Epidermal melanocyte (primary cell): Measurements from ENCODE around the gene GID8.

Source experiments
- DNase-seq: peaks from one replicate; pipeline ENCODE4 v3.0.0; 2011; ENCODE audit warnings: low spot score; ENCODE audit not compliant: insufficient read length

GID8 gene

GRCh38 chr20:62942456-62942855 lies 4.5 kb downstream of the GID8 start:
- DNase-seq: no peak

- no peak for DNase-seq
These were observed 5.4 kb downstream of the GID8 start for GRCh38 chr20:62943396-62943795.

GRCh38 chr20:62944184-62944583 lies 6.2 kb downstream of the GID8 start:
- no peak for DNase-seq

GRCh38 chr20:62944746-62945145 lies 6.8 kb downstream of the GID8 start:
- no peak for DNase-seq

GRCh38 chr20:62945771-62946339 lies 7.9 kb downstream of the GID8 start:
- DNase-seq: no peak

- no peak for DNase-seq
These were observed 9.0 kb downstream of the GID8 start for GRCh38 chr20:62946918-62947317.

GRCh38 chr20:62947532-62948300 lies 9.8 kb downstream of the GID8 start:
- DNase-seq: no peak

- no peak for DNase-seq
These were observed 11.3 kb downstream of the GID8 start for GRCh38 chr20:62949153-62949821.

GRCh38 chr20:62949962-62950361 lies 12.0 kb downstream of the GID8 start:
- no peak for DNase-seq

GRCh38 chr20:62950741-62951140 lies 12.8 kb downstream of the GID8 start:
- DNase-seq: no peak

GRCh38 chr20:62951143-62951895 lies 13.4 kb downstream of the GID8 start:
- no peak for DNase-seq

GRCh38 chr20:62951896-62952372 lies 14.0 kb downstream of the GID8 start:
- DNase-seq: no peak

- peak; percentile 45 for DNase-seq
These were observed 14.5 kb downstream of the GID8 start, which contains the start of gene SLC17A9 for GRCh38 chr20:62952373-62952967. Gene SLC17A9, plus strand, starts transcription at chr20:62952709. Its CDS starts 122 bp downstream, at chr20:62952831.

- no peak for DNase-seq
These were observed 15.3 kb downstream of the GID8 start for GRCh38 chr20:62952968-62953838.

- peak; percentile 54 for DNase-seq
These were observed 16.1 kb downstream of the GID8 start for GRCh38 chr20:62953839-62954703.

- DNase-seq: no peak
These were observed 17.8 kb downstream of the GID8 start for GRCh38 chr20:62955519-62956386.

- DNase-seq: no peak
These were observed 18.6 kb downstream of the GID8 start for GRCh38 chr20:62956387-62957135.
